ENCODE measurements around the gene PGAM5.
A peak's percentile ranks its signal among the peaks of the same experiment; 100 is the strongest.
"Not testable (repeated sequence)": the region's sequence is repeated elsewhere in the genome, so short reads cannot be mapped to it uniquely, and the experiment has no call there.

PGAM5 gene

GRCh38 chr12:132690112-132690511 is 20.5 kb upstream of the PGAM5 start:
- no peak for DNase-seq

DNA sequence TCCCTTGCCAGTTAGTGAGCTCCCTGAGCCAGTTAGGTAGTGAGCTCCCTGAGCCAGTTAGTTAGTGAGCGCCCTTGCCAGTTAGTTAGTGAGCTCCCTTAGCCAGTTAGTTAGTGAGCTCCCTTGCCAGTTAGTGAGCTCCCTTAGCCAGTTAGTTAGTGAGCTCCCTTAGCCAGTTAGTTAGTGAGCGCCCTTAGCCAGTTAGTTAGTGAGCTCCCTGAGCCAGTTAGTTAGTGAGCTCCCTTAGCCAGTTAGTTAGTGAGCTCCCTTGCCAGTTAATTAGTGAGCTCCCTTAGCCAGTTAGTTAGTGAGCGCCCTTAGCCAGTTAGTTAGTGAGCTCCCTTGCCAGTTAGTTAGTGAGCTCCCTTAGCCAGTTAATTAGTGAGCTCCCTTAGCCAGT is 18.6 kb upstream of the PGAM5 start:
- not testable (repeated sequence) for DNase-seq

GRCh38 chr12:132694888-132695287 is 15.8 kb upstream of the PGAM5 start:
- DNase-seq, result not testable (repeated sequence)

DNA sequence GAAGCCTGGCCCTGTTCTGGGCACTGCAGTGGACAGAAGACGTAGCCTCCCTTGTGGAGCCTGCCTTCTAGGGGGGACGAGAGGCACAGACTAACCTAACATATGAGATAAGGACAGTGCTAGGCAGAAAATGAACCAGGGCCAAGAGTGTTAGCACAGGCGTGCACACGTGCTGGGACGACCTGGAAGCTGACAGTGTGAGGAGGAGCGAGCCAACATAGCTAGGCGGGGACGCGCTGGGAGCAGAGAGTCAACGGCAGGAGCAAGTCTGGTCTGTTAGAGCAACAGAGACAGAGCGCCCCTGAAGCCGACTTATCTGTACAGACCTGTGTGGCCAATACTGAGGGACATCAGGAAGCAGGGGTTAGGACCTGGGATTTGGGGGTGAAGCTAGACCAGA is 15.2 kb upstream of the PGAM5 start:
- no peak for DNase-seq

DNA sequence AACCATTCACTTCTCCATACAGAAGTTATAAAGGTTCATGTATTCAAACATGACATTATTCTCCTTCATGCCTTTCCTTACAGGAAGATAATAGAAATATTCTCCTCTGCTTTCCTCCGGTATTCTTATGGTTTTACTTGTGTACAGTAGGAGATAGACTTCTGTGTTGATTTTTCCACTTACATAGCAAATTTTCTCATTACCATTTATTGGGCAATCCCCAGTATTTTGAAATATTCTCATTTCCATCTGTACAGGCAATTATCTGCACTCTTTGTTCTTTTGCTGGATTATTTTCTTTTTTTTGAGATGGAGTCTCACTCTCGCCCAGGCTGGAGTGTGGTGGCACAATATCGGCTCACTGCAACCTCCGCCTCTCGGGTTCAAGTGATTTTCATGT is 12.3 kb upstream of the PGAM5 start:
- DNase-seq, result no peak

GRCh38 chr12:132700212-132700822 is 10.3 kb upstream of the PGAM5 start:
- DNase-seq, result no peak

- DNase-seq, result no peak
These were observed 8.0 kb upstream of the PGAM5 start for GRCh38 chr12:132702640-132703039.

DNA sequence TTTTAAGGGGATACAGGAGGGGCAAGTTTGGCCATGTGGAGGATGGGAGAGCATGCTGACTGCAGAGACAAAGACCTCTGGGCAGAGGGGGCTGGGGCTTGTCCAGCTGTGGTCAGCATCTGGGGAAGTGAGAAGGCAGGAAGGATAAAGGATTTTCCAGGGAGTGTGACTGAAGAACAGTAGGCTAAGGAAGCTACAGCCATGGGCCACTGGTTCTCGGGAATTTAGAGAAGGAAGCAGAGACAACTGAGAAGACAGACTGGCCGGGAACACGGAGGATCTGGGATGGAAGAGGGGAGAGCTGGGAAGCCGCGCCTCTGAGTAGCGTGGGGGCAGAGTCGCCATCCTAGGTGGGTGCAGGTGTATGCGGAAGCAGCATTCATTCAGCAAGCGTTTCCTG is 7.0 kb upstream of the PGAM5 start:
- DNase-seq, result no peak

- DNase-seq, result no peak
These were observed 3.4 kb upstream of the PGAM5 start for GRCh38 chr12:132707241-132707640.

DNA sequence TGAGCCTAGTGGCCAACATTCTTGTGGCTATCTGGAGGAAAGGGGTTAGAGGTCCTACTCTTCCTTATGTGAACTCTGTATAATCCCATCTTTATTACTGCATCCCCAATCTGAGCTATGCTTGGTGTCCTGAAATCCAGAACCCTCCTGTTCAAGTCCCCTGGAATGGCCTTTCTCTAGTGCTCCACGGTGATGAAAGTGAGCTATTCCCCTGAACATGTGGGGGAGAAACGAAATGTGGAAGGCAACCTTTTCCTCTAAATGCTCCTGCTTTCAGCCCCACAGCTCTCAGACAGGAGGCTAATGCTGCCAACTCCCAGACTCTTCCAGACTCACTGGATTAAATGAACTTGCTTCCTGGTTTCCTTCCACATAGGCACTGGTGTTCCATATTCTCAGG is 2.5 kb upstream of the PGAM5 start:
- DNase-seq, result no peak

- no peak for DNase-seq
These were observed 618 bp upstream of the PGAM5 start for GRCh38 chr12:132710043-132710404.

DNA sequence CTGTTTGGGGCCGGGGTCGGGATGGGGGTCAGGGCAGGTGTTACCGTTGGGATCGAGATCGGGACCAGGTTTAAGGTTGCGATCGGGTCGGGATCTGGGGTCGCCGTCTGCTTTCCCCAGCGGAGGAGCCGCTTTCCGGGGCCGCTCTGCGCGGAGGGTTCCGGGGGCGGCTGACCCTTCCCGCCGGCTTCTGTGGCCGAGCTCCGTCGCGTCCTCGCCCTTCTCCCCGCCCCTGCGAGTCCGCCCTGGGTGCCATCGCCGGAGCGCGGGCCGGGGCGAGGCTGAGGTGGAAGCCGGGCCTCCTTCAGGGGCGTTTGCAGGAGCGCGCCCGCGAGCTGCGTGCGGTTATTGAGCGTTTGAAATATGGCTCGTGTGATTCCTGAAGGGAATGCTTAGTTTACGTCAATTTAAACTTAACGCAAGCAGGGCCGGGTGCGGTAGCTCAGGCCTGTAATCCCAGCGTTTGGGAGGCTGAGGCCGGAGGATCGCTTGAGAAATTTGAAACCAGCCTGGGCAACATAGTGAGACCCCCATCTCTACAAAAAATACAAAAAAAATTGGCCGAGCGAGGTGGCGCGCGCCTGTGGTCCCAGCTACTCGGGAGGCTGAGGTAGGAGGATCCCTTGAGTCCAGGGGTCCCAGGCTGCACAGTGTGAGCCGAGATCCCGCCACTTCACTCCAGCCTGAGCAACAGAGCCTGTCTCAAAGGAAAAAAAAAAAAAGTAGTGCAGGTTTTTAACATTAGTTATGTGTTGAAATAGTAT is 620 bp downstream of the PGAM5 start:
- peak; percentile 12 for DNase-seq

- DNase-seq, result no peak
These were observed 2.5 kb downstream of the PGAM5 start for GRCh38 chr12:132713123-132713522.

- no peak for DNase-seq
These were observed 5.2 kb downstream of the PGAM5 start for GRCh38 chr12:132715874-132716273.

- DNase-seq, result no peak
These were observed 5.7 kb downstream of the PGAM5 start for GRCh38 chr12:132716356-132716755.

DNA sequence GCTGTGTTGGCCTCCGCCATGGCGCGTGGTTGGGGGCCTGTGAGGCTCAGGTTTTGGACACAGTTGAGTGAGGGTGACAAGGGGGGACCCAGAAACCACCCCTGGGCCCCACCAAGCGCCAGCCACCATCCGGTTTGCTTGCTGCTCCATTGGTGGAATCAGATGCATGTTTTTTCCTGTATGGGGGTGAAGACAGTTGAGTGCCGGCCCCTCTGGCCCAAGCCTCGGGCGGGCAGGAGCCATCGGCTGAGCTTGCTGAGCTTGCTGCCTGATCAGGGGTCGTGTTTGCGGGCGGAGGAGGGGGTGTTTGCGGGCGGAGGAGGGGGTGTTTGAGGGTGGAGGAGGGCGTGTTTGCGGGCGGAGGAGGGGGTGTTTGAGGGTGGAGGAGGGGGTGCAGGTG is 6.4 kb downstream of the PGAM5 start:
- DNase-seq, result no peak

DNA sequence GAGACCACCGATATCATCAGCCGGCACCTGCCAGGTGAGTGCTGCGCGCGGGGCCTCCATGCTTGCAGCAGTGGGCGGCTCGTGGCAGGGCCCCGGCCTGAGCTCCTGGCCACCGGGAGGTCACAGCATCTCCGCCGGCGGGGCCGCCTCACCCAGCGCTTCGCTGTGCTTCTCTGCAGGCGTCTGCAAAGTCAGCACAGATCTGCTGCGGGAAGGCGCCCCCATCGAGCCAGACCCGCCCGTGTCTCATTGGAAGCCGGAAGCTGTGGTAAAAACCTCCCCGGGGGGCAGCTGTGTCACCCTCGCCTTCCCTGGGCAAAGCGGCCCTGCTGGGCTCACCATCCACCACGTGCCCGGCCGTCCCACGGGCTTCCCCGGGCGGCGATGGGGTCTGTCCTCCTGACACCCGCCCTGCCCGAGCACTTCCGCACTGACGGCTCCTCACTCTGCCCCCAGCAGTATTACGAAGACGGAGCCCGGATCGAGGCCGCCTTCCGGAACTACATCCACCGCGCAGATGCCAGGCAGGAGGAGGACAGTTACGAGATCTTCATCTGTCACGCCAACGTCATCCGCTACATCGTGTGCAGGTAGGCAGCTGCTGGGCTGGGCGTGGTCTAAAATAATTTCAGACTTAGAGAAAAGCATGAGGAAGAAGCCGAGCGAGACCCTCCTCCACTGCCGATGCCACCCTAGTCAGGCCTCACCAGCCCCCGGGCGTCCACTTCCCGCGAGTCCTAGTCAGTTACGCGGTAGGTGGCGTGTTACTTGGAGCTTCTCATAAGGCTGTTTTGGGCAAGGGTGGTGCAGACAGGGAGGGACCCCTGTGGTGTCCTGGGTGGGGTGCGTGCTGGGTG is 7.1 kb downstream of the PGAM5 start:
- DNase-seq, result no peak

DNA sequence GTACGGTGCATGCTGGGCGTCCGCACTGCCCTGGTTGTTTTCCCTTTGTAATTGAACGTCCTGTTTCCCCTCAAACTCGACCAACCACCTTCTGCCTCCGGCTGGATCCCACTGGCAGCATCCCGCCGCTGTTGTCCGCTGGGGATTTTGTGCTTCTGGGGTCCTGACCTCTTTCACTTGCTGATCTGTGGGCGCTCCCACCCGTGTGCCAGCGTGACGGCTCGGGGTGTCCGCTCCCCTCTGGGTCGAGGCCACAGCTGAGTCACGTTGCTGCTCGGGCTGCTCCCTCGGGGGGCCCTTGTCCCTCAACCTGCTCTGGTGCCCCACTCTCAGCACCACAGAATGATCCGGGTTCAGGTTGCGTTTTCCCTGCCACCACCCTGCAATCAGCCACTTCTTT is 8.0 kb downstream of the PGAM5 start:
- no peak for DNase-seq

DNA sequence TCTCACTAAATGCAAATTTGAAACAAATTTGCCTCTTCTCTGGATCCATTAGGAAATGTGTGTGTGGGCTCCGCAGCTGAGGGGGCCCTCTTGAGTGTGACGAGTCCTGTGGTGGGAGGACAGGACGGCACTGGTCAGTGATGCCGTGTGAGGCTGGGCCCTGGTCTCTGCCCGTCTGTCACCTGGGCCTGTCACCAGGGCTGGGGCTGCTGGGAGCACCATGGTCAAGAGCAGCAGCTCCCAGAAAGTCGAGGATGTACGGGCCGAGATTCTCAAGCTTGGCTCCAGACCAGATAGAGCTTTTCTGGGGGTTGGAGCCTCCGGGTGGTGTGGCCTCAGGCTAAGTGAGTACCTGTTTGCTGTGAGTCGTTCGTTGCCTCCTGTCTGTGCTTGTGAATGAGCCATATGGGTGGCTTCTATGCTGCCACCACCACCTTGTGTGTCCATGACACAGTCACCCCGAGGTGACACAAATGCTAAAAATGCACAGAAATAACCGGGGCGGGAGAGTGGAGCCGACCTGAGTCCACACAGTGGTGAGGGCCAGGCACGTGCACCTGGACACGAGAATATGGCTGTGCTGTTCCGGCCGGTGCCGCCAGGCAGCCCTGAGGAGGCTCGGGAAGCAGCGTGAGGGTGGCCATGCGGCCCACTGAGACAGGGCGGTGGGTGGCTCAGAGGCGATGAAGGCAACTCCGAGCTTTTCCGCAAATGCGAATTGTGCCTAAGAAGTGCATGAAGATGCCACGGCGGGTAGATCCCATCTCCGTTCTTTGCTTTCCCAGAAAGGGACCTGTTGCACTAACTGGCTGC is 8.7 kb downstream of the PGAM5 start:
- DNase-seq, result no peak

GRCh38 chr12:132719954-132720324 is 9.3 kb downstream of the PGAM5 start:
- DNase-seq, result no peak

- DNase-seq, result no peak
These were observed 10.1 kb downstream of the PGAM5 start for GRCh38 chr12:132720606-132721345.

DNA sequence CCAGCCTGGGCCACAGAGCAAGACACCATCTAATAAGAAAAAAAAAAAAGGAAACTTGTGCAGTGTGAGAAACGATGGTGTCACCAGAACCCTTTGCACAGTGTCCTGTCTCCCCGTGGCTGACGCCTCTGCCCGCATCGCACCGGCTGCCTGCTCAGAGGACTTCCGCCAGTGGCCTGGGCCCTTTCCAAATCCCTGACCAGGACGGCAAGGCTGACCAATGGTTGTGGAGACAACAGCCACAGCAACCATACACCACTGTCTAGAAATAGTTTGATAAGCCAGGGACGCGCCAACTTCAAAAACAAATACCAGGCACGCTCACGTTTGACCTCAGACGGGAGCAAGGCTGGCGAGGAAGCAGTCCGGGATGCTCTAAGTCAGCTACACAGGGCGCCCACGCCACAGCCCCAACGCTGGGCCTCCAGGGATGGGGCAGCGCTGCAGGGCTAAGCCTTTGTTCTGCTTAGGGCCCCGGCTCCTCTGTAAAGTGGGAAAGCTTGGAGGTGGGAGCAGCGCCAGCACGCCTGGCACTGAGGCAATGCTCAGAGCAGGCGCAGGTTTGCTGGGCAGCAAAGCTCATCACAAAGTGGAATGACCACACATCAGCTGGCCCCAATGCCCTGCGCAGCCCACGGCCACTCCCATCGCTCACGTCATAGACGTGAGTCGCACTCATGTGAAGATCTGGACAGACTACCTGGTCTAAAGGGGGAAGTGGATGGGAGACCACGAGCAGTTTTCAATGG is 12.5 kb downstream of the PGAM5 start:
- no peak for DNase-seq

All from CD4-positive, alpha-beta T cell treated with Interleukin-6 for 4 hours (primary cell).